Adrenal gland (tissue), 12 donors: ENCODE measurements around the gene SUPT5H. TPM values are rescaled to one million over a fixed set of nuclear protein-coding genes. Genes with fewer than 3 reads are reported as not detected.

Experiments
- DNase-seq, 7 donors: peaks; one replicate each; pipeline ENCODE4 v3.0.0-alpha.2; 2019 to 2020
- H3K27ac ChIP-seq, 5 donors: fragments of 200-600 bp; sonication (generic) in 4 of 5; 1 replicate in 3 of 5; 2 replicates in 2 of 5; pipeline versions ENCODE4 v1.5.1 to v1.8.0; 2016 to 2020; ENCODE audit warnings: mild to moderate bottlenecking in 1 of 5
- H3K27me3 ChIP-seq: fragments of 200-600 bp; 2 replicates; pipeline ENCODE4 v1.8.0; 2021
- H3K36me3 ChIP-seq, 2 donors: fragments of 200-600 bp; replicated peaks in 1 of 2; 1 replicate in 1 of 2; 2 replicates in 1 of 2; pipeline versions ENCODE4 v1.5.1 to v1.8.0; 2018 to 2022
- H3K4me1 ChIP-seq, 2 donors: fragments of 200-600 bp; replicated peaks in 1 of 2; 1 replicate in 1 of 2; 2 replicates in 1 of 2; pipeline versions ENCODE4 v1.5.1 to v1.8.0; 2018 to 2021
- H3K4me3 ChIP-seq, 4 donors: fragments of 200-600 bp; sonication (generic) in 3 of 4; one replicate each; pipeline ENCODE4 v1.5.1; 2016 to 2018
- H3K9me3 ChIP-seq, 3 donors: fragments of 200-600 bp; sonication (generic) in 1 of 3; replicated peaks in 1 of 3; 1 replicate in 2 of 3; 2 replicates in 1 of 3; pipeline versions ENCODE4 v1.5.1 to v1.8.0; 2016 to 2021
- POLR2A ChIP-seq, 2 donors: fragments of 450-650 bp; IDR thresholded peaks; one replicate each; pipeline ENCODE4 v1.6.1; 2017; ENCODE audit warnings: antibody characterized with exemption in 2 of 2, mild to moderate bottlenecking in 2 of 2, moderate library complexity in 1 of 2
- WGBS, 4 donors: extraction: QIAGEN DNeasy Blood & Tissue Kit in 2 of 4; methylation state at CpG; one replicate each; pipeline versions ENCODE4 v1.1.5 to v1.1.7; 2013 to 2017; 5-methylcytosine and 5-hydroxymethylcytosine counted together
- intact Hi-C, 2 donors: fragments of 100-400 bp; cut with DNase I; formaldehyde crosslinking; loops; one replicate each; pipeline versions ENCODE4 v1.14.1 to v1.15.0; 2022 to 2023
- polyA plus RNA-seq, 3 donors: library from polyadenylated mRNA; stranded (reverse); fragments of 200-250 nt in 2 of 3; fragments of 350-450 nt in 1 of 3; fragmentation: Illumina TruSeq in 1 of 3; extraction: RNeasy Lipid Tissue Mini Kit (QIAGEN cat#74804) in 1 of 3; gene quantifications; one replicate each; pipeline ENCODE4 v1.2.3, GENCODE V29; 2013 to 2014
- total RNA-seq, 9 donors: library from RNA; depleted of rRNA in 4 of 9; stranded (reverse); fragments of >200 nt in 4 of 9; fragments of 120-200 nt in 1 of 9; fragmentation: NEBNext Ultra II Directional in 1 of 9; extraction: Animal tissue kit (Norgen Biotek cat#: 25700) in 1 of 9; gene quantifications; one replicate each; pipeline versions ENCODE4 v1.1.0 to v1.2.4, GENCODE V29; 2013 to 2023
- TF ChIP-seq, protein P1 (sequence below), 6 experiments: fragments of 450-650 bp in 4 of 6; fragments of 200-600 bp in 2 of 6; sonication (generic) in 1 of 6; IDR thresholded peaks; 1 replicate in 5 of 6; 2 replicates in 1 of 6; pipeline versions ENCODE4 v1.5.1 to v1.8.0; 2016 to 2021; ENCODE audit warnings: antibody characterized with exemption in 6 of 6, mild to moderate bottlenecking in 2 of 6, moderate library complexity in 1 of 6
- donor health status: healthy with polysubstance abuse.
- donor health status: Bipolar disorder and iron deficiency.
- donor health status: DM: yes; HTN: yes; CAD: no.
- donor health status: DM: no; HTN: no; CAD: no.
- donor health status: DM: no; HTN: no; CAD: no.
- donor health status: DM: yes; HTN: yes; CAD: no.

The SUPT5H gene
- total and polyA plus RNA-seq, 12 donors = 42.0 to 612 (median 99.1) TPM

DNA sequence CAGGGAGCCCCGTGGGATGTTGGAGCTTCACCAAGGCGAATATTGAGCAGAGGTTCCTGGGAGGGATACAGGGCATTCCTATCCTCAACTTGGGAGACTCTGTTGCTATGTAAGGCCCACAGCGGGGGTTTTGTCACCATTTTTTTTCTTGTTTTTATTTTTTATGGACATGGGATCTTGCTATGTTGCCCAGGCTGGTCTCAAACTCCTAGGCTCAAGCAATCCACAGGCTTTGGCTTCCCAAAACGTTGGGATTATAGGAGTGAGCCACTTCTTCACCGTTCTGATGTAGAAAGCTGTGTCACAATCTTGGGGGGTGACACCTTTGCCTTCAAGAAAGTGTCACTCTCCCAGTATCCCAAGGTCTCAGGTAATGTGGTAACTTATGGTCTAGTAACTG is 56.0 kb downstream of the SUPT5H start:
- no peaks in the 10 kb centered on the region for H3K9me3 ChIP-seq
- H3K4me3 ChIP-seq = no peak overlapping the region
- TF ChIP-seq POLR2A (IDR thresholded peaks at IDR 0.05) = no peak
- TF ChIP-seq, protein P1, sequence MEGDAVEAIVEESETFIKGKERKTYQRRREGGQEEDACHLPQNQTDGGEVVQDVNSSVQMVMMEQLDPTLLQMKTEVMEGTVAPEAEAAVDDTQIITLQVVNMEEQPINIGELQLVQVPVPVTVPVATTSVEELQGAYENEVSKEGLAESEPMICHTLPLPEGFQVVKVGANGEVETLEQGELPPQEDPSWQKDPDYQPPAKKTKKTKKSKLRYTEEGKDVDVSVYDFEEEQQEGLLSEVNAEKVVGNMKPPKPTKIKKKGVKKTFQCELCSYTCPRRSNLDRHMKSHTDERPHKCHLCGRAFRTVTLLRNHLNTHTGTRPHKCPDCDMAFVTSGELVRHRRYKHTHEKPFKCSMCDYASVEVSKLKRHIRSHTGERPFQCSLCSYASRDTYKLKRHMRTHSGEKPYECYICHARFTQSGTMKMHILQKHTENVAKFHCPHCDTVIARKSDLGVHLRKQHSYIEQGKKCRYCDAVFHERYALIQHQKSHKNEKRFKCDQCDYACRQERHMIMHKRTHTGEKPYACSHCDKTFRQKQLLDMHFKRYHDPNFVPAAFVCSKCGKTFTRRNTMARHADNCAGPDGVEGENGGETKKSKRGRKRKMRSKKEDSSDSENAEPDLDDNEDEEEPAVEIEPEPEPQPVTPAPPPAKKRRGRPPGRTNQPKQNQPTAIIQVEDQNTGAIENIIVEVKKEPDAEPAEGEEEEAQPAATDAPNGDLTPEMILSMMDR (IDR thresholded peaks at IDR 0.05) = no peak
- no peak for DNase-seq
- 73 to 77% (median 75%) methylated on average over 4 to 5 of the region's 5 CpGs for WGBS, 4 donors
- peaks cover 54% of the 10 kb centered on the region for H3K27me3 ChIP-seq
- intact Hi-C loops = no loop called here
- H3K36me3 ChIP-seq = no peaks in the 10 kb centered on the region
- H3K27ac ChIP-seq = no peak overlapping the region
- H3K4me1 ChIP-seq = peaks cover 0 to 16% of the 10 kb centered on the region in 2 donors

DNA sequence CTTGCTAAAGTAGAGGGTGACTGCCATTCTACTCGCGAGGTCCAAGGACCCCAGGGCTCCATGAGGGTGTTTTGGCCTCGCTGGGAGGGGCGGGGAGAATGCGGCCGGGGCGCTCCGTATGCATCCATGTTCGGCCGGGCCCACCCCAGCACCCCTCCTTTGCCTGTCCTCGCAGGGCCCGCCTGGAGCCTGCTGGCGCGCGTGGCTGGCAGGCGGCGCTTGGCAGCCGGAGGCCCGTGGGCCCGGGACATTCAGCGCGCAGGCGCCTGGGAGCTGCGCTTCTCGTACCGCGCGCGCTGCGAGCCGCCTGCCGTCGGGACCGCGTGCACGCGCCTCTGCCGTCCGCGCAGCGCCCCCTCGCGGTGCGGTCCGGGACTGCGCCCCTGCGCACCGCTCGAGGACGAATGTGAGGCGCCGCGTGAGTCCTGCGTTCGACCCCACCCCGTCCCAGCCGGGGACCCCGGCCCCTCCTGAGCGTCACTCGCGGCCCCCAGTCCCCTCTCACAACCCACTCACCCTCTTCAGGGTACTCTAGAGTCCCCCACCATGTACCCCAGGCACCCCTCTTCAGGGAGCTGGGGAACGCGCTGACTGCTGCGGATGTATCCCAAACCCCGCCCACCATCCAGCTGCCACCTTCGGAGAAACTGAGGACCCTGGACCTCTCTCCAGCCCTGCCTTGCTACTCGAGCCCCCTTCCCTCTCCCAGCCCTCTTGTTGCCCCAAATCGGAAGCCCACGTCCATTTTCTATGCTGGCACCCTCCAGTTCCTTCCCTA is 57.4 kb downstream of the SUPT5H start:
- peak; percentile 41 to 69 (median 55) for DNase-seq
- TF ChIP-seq, protein P1 (IDR thresholded peaks at IDR 0.05) = peak in 4 of 6 experiments; percentile 34 to 86 (median 79)
- TF ChIP-seq POLR2A (IDR thresholded peaks at IDR 0.05) = no peak
- peaks cover 0 to 12% of the 10 kb centered on the region in 2 donors for H3K4me1 ChIP-seq
- intact Hi-C loops = no loop called here
- H3K9me3 ChIP-seq = no peaks in the 10 kb centered on the region
- no peak overlapping the region for H3K4me3 ChIP-seq
- H3K27ac ChIP-seq = no peak overlapping the region
- H3K27me3 ChIP-seq = peaks cover 63% of the 10 kb centered on the region
- H3K36me3 ChIP-seq = no peaks in the 10 kb centered on the region
- WGBS, 4 donors = 11 to 54% (median 27%) methylated on average over 9 to 69 of the region's 69 CpGs

DNA sequence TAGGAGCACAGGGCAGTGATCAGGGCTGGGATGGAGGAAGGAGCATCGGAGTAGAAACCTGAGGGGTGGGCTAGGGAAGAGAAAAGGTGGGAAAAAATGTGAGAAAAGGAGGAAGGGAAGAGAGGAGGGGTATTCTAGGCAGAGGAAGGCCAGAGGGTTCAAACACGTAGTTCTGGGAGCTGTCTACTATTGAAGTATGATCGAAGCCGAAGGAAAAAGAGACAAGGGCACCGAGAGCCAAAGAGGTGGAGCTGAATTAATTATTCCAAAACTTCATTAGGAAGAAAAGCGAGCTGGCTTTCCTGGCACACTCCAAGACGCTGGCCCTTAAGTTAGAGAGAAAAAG is 61.2 kb downstream of the SUPT5H start:
- TF ChIP-seq, protein P1 (IDR thresholded peaks at IDR 0.05) = no peak
- no peak for TF ChIP-seq POLR2A (IDR thresholded peaks at IDR 0.05)
- H3K9me3 ChIP-seq = no peaks in the 10 kb centered on the region
- no peaks in the 10 kb centered on the region for H3K36me3 ChIP-seq
- peaks cover 0 to 5% of the 10 kb centered on the region in 2 donors for H3K4me1 ChIP-seq
- no peak overlapping the region for H3K4me3 ChIP-seq
- no peak overlapping the region for H3K27ac ChIP-seq
- DNase-seq = no peak
- peaks cover 55% of the 10 kb centered on the region for H3K27me3 ChIP-seq
- 52 to 61% (median 57%) methylated on average over 7 of the region's 7 CpGs for WGBS, 4 donors
- intact Hi-C loops = no loop called here

DNA sequence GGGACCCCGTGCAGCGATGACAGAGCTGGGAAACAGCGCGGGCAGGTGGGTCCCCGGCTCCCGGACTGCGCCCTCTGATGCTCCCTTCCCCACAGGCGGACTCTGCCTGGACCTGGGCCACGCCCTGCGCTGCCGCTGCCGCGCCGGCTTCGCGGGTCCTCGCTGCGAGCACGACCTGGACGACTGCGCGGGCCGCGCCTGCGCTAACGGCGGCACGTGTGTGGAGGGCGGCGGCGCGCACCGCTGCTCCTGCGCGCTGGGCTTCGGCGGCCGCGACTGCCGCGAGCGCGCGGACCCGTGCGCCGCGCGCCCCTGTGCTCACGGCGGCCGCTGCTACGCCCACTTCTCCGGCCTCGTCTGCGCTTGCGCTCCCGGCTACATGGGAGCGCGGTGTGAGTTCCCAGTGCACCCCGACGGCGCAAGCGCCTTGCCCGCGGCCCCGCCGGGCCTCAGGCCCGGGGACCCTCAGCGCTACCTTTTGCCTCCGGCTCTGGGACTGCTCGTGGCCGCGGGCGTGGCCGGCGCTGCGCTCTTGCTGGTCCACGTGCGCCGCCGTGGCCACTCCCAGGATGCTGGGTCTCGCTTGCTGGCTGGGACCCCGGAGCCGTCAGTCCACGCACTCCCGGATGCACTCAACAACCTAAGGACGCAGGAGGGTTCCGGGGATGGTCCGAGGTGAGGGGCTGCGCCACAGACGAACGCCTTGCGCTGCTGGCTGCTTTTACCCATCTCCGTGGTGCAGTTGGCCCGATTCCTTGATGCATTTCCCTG is 61.7 kb downstream of the SUPT5H start:
- WGBS, 4 donors = 5 to 29% (median 16%) methylated on average over 4 to 96 of the region's 96 CpGs

More for the DNA sequence above, 61.7 kb downstream of the SUPT5H start:
- TF ChIP-seq POLR2A (IDR thresholded peaks at IDR 0.05) = no peak
- TF ChIP-seq, protein P1 (IDR thresholded peaks at IDR 0.05) = no peak
- no peak overlapping the region for H3K27ac ChIP-seq
- H3K4me3 ChIP-seq = peak overlapping the region in 1 of 4 donors; percentile 45
- no peaks in the 10 kb centered on the region for H3K9me3 ChIP-seq
- peaks cover 0 to 5% of the 10 kb centered on the region in 2 donors for H3K4me1 ChIP-seq
- H3K36me3 ChIP-seq = no peaks in the 10 kb centered on the region
- peak in 1 of 7 donors; percentile 6 for DNase-seq
- H3K27me3 ChIP-seq = peaks cover 56% of the 10 kb centered on the region
- intact Hi-C loops = no loop called here
